Endothelial cell of umbilical vein (primary cell): ENCODE results near the gene ZSCAN2. TPM values are rescaled to one million over a fixed set of nuclear protein-coding genes. Genes with fewer than 3 reads are reported as not detected.

Experiments
- BruUV-seq: library from RNA; stranded (reverse); fragments of 400-500 nt; replicated peaks from 2 replicates; lab custom pipeline; 2021; lab: Mats Ljungman, UMichigan
- CTCF ChIA-PET: fragments of 300-600, 350-600 bp; sonication (Branson Sonifier 250); formaldehyde crosslinking; loops from one replicate; lab custom pipeline; 2021; ENCODE audit warnings: antibody characterized with exemption, inconsistent platforms; lab: Charles Lee
- POLR2A ChIA-PET: fragments of 300-600, 350-600 bp; sonication (Branson Sonifier 250); formaldehyde crosslinking; loops from one replicate; lab custom pipeline; 2021; ENCODE audit warnings: antibody characterized with exemption, inconsistent platforms; lab: Charles Lee
- DNase-seq: peaks from one replicate; pipeline ENCODE4 v3.0.0-alpha.2; 2011; ENCODE audit warnings: low read depth, low spot score
- FAIRE-seq: peaks from 2 replicates; lab custom pipeline; 2011; peaks lifted over from hg19 to GRCh38; lab: Jason Lieb, UNC
- H2AFZ ChIP-seq: 2 replicates; pipeline ENCODE4 v1.6.0; 2012; ENCODE audit warnings: low read depth, low read length, control low read depth, inconsistent platforms
- H3K27ac ChIP-seq: 2 replicates; pipeline ENCODE4 v1.5.1; 2011; ENCODE audit warnings: low read depth, mild to moderate bottlenecking, control low read depth, low read length, moderate library complexity; ENCODE audit not compliant: insufficient read depth
- H3K27me3 ChIP-seq, 2 experiments: 2 replicates each; pipeline versions ENCODE4 v1.6.0 to v1.6.1; 2011; ENCODE audit warnings: low read length in 2 of 2, mixed read lengths in 1 of 2; ENCODE audit not compliant: control insufficient read depth in 2 of 2, insufficient read depth in 2 of 2
- H3K36me3 ChIP-seq, 2 experiments: 2 replicates in 1 of 2; 3 replicates in 1 of 2; pipeline ENCODE4 v1.5.1; 2011; ENCODE audit warnings: low read length in 2 of 2, mild to moderate bottlenecking in 1 of 2, moderate library complexity in 1 of 2; ENCODE audit not compliant: control insufficient read depth in 2 of 2, insufficient read depth in 2 of 2; ENCODE audit errors: extremely low read depth in 1 of 2
- H3K4me1 ChIP-seq: 3 replicates; pipeline ENCODE4 v1.5.1; 2011; ENCODE audit warnings: mild to moderate bottlenecking, low read length; ENCODE audit not compliant: control insufficient read depth, insufficient read depth; ENCODE audit errors: extremely low read depth
- H3K4me2 ChIP-seq: 2 replicates; pipeline ENCODE4 v1.6.1; 2011; ENCODE audit warnings: low read length, control low read depth, mixed read lengths; ENCODE audit not compliant: insufficient read depth
- H3K4me3 ChIP-seq, 3 experiments: fragments of 200-600 bp in 1 of 3; sonication (generic), shearing (Covaris generic) in 1 of 3; replicated peaks in 1 of 3; 2 replicates each; pipeline ENCODE4 v1.5.1; 2011 to 2016; ENCODE audit warnings: control low read depth in 3 of 3, low read length in 3 of 3, mild to moderate bottlenecking in 2 of 3, inconsistent platforms in 1 of 3, low read depth in 1 of 3, moderate library complexity in 1 of 3; ENCODE audit not compliant: insufficient read depth in 1 of 3
- H3K79me2 ChIP-seq: 2 replicates; pipeline ENCODE4 v1.6.0; 2012; ENCODE audit warnings: low read length, inconsistent platforms; ENCODE audit not compliant: control insufficient read depth, insufficient read depth
- H3K9ac ChIP-seq: replicated peaks from 2 replicates; pipeline ENCODE3; 2011; ENCODE audit warnings: low read length, control low read depth; ENCODE audit not compliant: insufficient read depth; ENCODE audit errors: extremely low read depth
- H3K9me1 ChIP-seq: replicated peaks from 3 replicates; pipeline ENCODE4 v1.6.0; 2011; ENCODE audit warnings: mild to moderate bottlenecking, low read length; ENCODE audit not compliant: control insufficient read depth, insufficient read depth; ENCODE audit errors: extremely low read depth
- H3K9me3 ChIP-seq: replicated peaks from 2 replicates; pipeline ENCODE4 v1.5.1; 2012; ENCODE audit warnings: low read length, inconsistent platforms; ENCODE audit not compliant: control insufficient read depth, insufficient read depth
- H4K20me1 ChIP-seq: replicated peaks from 2 replicates; pipeline ENCODE3; 2011; ENCODE audit warnings: mild to moderate bottlenecking, low read length; ENCODE audit not compliant: control insufficient read depth, insufficient read depth; ENCODE audit errors: extremely low read depth
- CTCF ChIP-seq, 2 donors: IDR thresholded peaks; 1 replicate in 1 of 2; 2 replicates in 1 of 2; pipeline ENCODE4 v1.5.1; 2011; ENCODE audit warnings: low read length in 2 of 2, mild to moderate bottlenecking in 2 of 2, moderate library complexity in 2 of 2, control low read depth in 1 of 2, inconsistent platforms in 1 of 2, low read depth in 1 of 2; ENCODE audit not compliant: insufficient read depth in 1 of 2; ENCODE audit errors: extremely low read depth in 1 of 2
- EZH2 ChIP-seq: IDR thresholded peaks from 2 replicates; pipeline ENCODE4 v1.6.1; 2012; ENCODE audit warnings: borderline replicate concordance, low read depth, mild to moderate bottlenecking, moderate library complexity, low read length, inconsistent platforms; ENCODE audit not compliant: severe bottlenecking
- FOS ChIP-seq: IDR thresholded peaks from 2 replicates; pipeline ENCODE4 v1.6.1; 2011; ENCODE audit warnings: mild to moderate bottlenecking, low read length, moderate library complexity, borderline replicate concordance; ENCODE audit not compliant: insufficient read depth
- GATA2 ChIP-seq: IDR thresholded peaks from 2 replicates; pipeline ENCODE4 v1.7.0; 2011; ENCODE audit warnings: low read depth, mild to moderate bottlenecking, moderate library complexity, mixed read lengths, low read length; ENCODE audit not compliant: insufficient read length, insufficient read depth
- JUN ChIP-seq: IDR thresholded peaks from 2 replicates; pipeline ENCODE4 v1.6.1; 2011; ENCODE audit warnings: borderline replicate concordance, low read depth; ENCODE audit not compliant: insufficient read length, insufficient read depth
- MAX ChIP-seq: IDR thresholded peaks from 2 replicates; pipeline ENCODE4 v1.6.1; 2011; ENCODE audit not compliant: insufficient read depth, insufficient read length
- MYC ChIP-seq: IDR thresholded peaks from one replicate; pipeline ENCODE4 v1.6.1; 2011; ENCODE audit warnings: mild to moderate bottlenecking, low read depth, low read length
- POLR2A ChIP-seq: IDR thresholded peaks from 2 replicates; pipeline ENCODE4 v1.6.1; 2012; ENCODE audit warnings: low read depth, mild to moderate bottlenecking, control low read depth, low read length
- POLR2AphosphoS5 ChIP-seq: IDR thresholded peaks from 2 replicates; pipeline ENCODE4 v1.6.1; 2012; ENCODE audit warnings: low read depth, mild to moderate bottlenecking, control low read depth, low read length, moderate library complexity; ENCODE audit not compliant: insufficient read depth
- dilution Hi-C: fragments of 300-500 bp; cut with MboI; formaldehyde crosslinking; loops from one replicate; pipeline ENCODE4 v1.15.0; 2019; ENCODE audit warnings: low sequenced_read_pairs; ENCODE audit not compliant: extremely low pct_ligation_motif_present
- intact Hi-C: fragments of 100-400 bp; cut with micrococcal nuclease; formaldehyde crosslinking; loops from one replicate; pipeline ENCODE4 v1.10.0; 2022
- polyA plus RNA-seq, 4 experiments: library from polyadenylated mRNA; depleted of rRNA in 3 of 4; stranded (reverse) in 3 of 4; unstranded in 1 of 4; fragments of >200 nt; gene quantifications; 2 replicates each; pipeline versions ENCODE4 v1.2.1 to v1.2.3, GENCODE V29; 2011 to 2012; ENCODE audit warnings: missing spikeins in 1 of 4
- total RNA-seq: library from RNA; stranded (reverse); gene quantifications from 2 replicates; pipeline ENCODE4 v1.2.3, GENCODE V29; 2021

The ZSCAN2 gene
- total and polyA plus RNA-seq, 2 donors (not counting 3 experiments of a cell fraction or from before 2014, with no cell fraction given), result 12.9 to 13.5 TPM

- TF ChIP-seq JUN, result no peak
- no peak for TF ChIP-seq GATA2
- TF ChIP-seq CTCF (IDR thresholded peaks at IDR 0.05; ENCODE audit: extremely low read depth in 1 of 2, insufficient read depth in 1 of 2, low read depth in 1 of 2, low read length in 2 of 2), result no peak
- no peak for TF ChIP-seq FOS
- TF ChIP-seq POLR2AphosphoS5, result no peak
- no peak for TF ChIP-seq MYC
- no peak for TF ChIP-seq MAX
- no peak for TF ChIP-seq POLR2A
- TF ChIP-seq EZH2, result no peak
- Histone ChIP-seq H4K20me1 (no peaks in the 10 kb centered on the region), H3K9me1 (no peaks in the 10 kb centered on the region), H3K36me3 (peaks cover 7 to 10% of the 10 kb centered on the region in 2 experiments), H3K27me3 (no peaks in the 10 kb centered on the region), H3K9ac (no peak overlapping the region), H3K9me3 (no peaks in the 10 kb centered on the region), H3K4me1 (no peaks in the 10 kb centered on the region), H3K27ac (no peak overlapping the region), H2AFZ (no peak overlapping the region), H3K4me2 (no peak overlapping the region), H3K4me3 (no peak overlapping the region), H3K79me2 (peaks cover 4% of the 10 kb centered on the region)
- intact Hi-C loops (no loop called here), dilution Hi-C loops (no loop called here)
- ChIA-PET POLR2A (interaction anchor here (0.6 kb wide), 1 partner anchor 10 kb away, joined by 4 read pairs; no protein-coding TSS in a partner anchor), CTCF (interaction anchor here (0.8 to 1.2 kb wide), 2 partner anchors 10 to 21 kb away, joined by 3 to 5 read pairs; no protein-coding TSS in a partner anchor)
- FAIRE-seq, result no peak
- DNase-seq, result no peak
- no TSS peak for BruUV-seq
These were observed 8.0 kb downstream of the ZSCAN2 start for GRCh38 chr15:84608707-84609284.
